Stimulated activated CD8-positive, alpha-beta memory T cell treated with anti-CD3 and anti-CD28 coated beads, Interleukin-7, amount 100 ng/mL, for 4 hours (primary cell): Measurements from ENCODE around the gene TRPM3.

Experiments
- DNase-seq, 2 donors: peaks; one replicate each; pipeline ENCODE4 v3.0.0-alpha.2; 2020; ENCODE audit warnings: low read depth in 2 of 2

TRPM3 gene

GRCh38 chr9:71121275-71122021 is at the start of gene TRPM3:
TRPM3 (minus strand) TSS chr9:71121621; CDS start chr9:71121354, 267 bp downstream.
- no peak for DNase-seq

DNA sequence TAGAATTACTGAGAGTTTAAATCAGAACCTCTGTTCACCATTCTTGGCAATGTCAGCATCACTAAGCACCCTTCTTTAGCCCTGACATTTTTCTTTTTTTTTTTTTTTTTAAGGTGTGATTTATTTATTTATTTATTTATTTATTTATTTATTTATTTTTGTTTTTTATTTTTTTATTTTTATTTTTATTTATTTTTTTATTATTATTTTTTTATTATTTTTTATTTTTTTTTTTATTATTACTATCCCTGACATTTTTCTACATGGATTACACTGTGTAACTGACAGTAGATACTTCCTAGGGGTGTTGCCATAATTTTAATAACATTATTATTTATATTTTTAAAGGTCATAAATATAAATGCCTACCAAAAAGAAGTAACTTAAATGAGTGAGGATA is 47.0 kb upstream of the TRPM3 start:
- no peak for DNase-seq

DNA sequence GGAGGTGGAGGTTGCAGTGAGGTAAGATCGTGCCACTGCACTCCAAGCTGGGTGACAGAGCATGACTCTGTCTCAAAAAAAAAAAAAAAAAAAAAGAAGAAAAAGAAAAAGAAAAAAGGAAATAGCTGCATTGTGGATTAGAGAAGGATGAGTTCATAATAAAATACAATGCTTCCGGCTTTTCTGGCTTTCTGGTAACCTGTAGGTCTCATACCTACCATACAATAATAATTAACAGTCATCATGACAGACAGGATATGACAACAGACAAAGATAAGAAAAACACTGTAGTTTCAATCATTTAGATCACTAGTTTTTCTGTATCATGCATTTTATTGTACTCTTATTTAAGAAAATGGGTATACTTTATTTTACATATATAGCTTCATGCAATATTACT is 40.7 kb upstream of the TRPM3 start:
- no peak for DNase-seq

DNA sequence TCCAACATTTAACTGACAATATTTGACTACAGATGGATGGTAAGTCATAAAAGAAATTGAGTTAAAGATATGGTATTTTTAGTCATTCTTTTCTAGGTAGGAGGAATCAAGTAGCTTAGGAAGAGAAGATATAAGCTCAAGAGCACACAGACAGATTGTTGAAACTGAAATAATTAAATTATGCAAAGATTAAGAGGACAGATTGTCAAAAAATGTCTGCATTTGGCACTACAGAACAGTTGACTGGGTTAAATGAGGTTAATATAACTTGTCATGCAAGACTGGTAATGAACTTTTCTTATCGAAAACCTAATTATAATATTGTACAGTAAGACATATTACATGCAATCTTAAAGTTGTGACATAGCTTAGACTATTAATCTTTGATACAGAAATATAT is 36.3 kb upstream of the TRPM3 start:
- DNase-seq = no peak

DNA sequence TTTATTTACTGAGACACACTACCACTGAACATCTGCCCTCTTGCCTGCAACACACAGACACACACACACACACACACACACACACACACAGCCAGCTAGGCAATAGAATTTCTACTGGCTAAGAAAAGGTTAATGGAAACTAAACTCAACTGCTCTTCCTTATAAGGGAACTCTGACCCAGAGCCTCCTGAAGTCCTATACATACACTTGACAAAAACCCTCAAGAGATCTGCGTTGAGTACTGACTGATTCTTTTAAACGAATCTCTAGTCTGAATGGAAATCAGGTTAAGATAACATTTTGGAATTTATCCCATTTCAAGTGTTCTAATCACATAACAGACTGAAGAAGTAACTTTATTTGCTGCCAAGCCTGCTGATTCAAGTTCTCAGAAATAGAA is 25.9 kb upstream of the TRPM3 start:
- DNase-seq = no peak

DNA sequence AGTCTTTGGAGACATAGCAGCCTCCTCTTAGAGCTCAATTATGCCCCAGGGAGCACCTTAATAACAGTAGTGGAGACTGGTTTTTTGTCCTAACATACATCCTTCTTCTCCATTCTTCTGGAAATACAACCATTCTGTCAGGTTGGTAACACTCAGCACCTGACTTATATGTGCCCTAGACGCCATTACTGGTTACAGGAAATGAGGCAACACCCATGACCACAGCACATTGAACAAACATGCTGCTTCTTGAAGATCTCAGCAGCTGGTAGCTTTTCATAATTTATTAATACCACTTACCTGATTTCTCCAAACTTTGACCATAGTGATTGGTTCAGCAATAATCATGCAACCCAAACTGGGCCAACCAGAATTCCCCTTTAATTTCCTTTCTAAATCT is 25.1 kb upstream of the TRPM3 start:
- DNase-seq = no peak

- DNase-seq = no peak
These were observed 23.8 kb upstream of the TRPM3 start for GRCh38 chr9:71145179-71145578.

- no peak for DNase-seq
These were observed 23.1 kb upstream of the TRPM3 start for GRCh38 chr9:71144495-71144894.

- no peak for DNase-seq
These were observed 15.3 kb upstream of the TRPM3 start for GRCh38 chr9:71136696-71137095.

DNA sequence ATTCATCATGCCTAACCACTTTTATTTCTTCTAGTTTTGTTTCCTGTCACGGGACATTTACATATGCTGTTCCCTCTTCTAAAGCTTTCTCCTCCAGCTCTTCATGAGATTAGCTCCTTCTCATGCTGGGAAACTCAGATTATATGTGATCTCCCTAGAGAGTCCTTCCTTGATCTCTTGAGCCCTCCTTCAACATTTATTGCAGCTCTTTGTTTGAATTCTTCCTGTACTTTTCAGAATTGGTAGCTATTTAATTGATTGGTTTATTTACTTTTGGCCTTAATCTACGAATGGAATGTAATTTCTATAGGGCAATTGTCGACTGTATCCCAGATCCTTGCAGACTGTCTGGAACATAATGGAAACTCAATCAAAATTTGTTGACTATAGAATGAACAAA is 9.7 kb upstream of the TRPM3 start:
- DNase-seq = no peak

DNA sequence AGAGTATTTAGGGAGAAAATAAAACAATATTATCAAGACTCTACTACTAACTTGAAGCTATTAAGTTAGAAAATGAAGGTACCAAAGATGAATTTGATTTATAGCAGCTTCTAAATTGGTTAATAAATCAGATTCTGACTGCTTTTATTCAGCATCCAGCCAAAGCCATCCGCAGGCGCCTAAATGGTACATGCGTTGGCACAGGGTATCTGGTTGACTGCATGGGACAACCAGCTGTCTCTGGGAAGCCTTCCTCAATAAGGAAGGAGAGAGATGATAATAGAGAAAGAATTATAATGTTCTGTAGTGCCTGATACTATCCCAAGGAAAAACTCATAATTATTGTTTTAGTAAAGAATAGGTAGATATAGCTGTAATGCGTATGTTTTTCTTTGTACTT is 9.1 kb upstream of the TRPM3 start:
- DNase-seq = no peak

DNA sequence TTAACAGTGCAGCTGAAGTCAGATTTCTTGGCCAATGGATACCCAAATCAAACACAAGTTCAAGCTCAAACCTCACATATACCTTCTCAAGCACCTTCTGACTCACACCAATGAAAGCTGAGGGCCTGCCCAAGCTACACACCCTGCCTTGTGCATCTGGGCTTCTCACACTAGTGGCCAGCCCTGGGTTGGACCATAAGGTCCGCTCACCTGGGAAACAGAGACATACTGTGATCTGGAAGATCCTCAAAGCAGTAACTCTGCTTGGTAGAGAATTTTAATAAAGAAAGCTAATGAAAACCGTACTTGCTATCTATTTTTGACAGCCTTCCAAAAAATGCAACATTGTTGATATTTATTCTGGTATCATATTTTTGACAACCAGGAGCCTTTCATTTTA is 7.4 kb upstream of the TRPM3 start:
- no peak for DNase-seq

DNA sequence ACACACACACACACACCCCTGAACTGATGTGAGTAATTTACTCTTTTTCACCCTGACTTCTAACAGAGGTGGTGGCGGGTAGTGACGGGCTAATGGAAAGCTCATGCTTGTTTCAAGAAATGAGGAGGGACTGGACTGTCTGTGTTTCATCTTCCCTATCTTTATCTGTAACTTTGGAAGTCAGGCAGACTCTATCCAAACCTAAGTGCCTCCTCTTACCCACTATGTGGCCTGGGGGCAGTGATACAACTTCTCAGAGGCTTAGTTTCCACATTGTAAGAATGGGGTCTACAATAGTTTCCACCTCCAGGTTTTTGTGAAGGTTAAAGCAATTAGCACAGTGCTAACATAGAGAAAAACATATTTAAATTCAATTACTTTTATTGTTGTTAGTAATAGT is 5.9 kb upstream of the TRPM3 start:
- DNase-seq = no peak

GRCh38 chr9:71122421-71122820 is 1.0 kb upstream of the TRPM3 start:
- no peak for DNase-seq

- DNase-seq = no peak
These were observed 528 bp upstream of the TRPM3 start for GRCh38 chr9:71122022-71122275.

- no peak for DNase-seq
These were observed 747 bp downstream of the TRPM3 start for GRCh38 chr9:71120501-71121247.

DNA sequence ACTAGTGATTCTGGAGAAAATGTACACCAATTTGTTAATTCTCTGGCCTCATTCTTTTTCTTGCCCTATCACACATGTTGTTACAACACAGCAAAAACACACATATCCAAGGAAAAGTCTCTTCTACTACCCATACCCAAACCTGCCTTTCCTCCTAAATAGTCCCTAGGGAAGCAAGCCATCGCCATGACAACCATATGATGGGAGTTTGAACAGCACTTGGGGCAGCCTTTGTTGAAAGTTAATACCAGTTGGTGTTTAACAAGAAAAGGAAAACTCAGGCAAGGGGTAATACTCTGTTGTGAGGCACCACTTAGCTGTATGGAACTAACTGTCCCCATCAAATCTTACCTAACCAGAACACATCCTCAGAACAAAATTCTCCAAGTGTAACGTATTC is 1.7 kb downstream of the TRPM3 start:
- DNase-seq = no peak

DNA sequence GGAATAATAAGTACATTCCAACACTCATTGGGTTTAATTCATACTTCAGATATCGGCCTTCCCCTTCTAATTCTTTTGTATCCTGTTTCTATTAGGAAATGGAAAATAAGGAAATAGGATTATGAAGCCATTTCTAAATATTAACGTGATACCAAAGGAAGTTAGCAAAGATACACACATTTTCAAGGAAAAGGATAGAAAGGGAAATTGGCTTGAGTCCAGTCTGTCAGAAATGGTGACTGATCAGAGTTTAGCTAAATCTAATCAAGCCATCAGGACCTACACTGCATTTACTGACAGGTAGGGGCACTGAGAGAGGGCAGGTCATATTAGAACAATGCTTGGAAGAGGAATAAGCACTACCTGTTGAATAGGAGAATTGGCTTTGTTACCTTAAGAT is 3.1 kb downstream of the TRPM3 start:
- no peak for DNase-seq

GRCh38 chr9:71115448-71115975 is 5.9 kb downstream of the TRPM3 start:
- no peak for DNase-seq

DNA sequence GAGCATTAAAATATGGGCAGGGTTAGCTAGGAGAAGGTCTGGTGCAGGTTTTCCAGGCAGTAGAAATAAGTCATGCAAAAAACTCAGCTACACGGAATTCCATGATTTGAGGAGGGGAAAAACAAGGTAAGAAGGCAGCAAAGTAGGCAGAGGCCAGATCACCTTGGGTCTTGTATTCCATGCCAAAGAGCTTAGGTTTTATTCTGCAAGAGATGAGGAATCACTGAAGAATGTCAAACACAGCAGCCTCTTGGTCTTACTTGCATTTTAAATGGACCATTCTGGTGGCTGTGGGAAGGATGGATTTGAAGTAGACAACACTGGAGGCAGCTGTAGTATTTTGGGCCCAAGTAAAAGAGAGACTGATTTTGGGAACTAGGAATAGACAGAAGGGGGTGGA is 8.6 kb downstream of the TRPM3 start:
- no peak for DNase-seq

DNA sequence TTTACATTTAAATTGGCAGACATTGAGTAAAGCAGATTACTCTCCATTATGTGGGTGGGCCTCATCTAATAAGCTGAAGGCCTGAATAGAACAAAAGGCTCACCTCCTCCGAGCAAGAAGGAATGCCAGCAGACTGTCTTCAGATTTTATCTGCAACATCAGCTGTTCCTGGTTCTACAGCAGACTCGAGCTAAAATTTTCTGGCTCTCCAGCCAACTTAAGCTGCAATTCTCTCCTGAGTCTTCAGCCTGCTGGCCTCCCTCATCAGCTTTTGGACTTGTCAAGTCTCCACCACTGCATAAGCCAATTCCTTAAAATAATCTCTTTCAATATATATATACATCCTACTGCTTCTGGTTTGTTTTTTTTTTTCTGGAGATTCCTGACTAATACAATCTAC is 12.5 kb downstream of the TRPM3 start:
- no peak for DNase-seq

GRCh38 chr9:71106992-71107391 is 14.4 kb downstream of the TRPM3 start:
- DNase-seq = no peak

- no peak for DNase-seq
These were observed 16.2 kb downstream of the TRPM3 start for GRCh38 chr9:71105192-71105591.

DNA sequence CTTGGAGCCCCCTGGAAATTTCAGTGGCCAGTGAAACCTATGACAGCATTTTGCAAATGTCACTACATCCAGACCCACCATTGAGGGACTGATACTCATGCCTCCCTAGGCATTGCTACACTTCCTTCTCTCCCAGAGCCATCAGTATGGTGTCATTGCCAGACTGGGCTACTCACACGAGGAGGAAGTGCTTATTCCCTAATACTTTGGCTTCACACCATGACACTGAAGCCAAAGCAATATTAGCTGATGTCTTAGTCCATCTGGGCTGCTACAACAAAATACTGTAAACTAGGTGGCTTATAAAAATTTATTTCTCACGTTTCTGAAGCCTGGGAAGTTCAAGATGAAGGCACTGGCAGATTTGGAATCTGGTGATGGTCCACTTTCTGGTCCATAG is 22.6 kb downstream of the TRPM3 start:
- no peak for DNase-seq
